Measurements from ENCODE around the gene TRIOBP.

TRIOBP gene

GRCh38 chr22:37664249-37665101, 32.4 kb upstream of the TRIOBP start:
- DNase-seq (ENCODE audit: low read depth), result no peak

GRCh38 chr22:37665487-37665886, 31.4 kb upstream of the TRIOBP start:
- no peak for DNase-seq (ENCODE audit: low read depth)

GRCh38 chr22:37669586-37669985, 27.3 kb upstream of the TRIOBP start:
- DNase-seq (ENCODE audit: low read depth), result no peak

GRCh38 chr22:37672206-37672919, 24.5 kb upstream of the TRIOBP start:
- peak; percentile 20 for DNase-seq (ENCODE audit: low read depth)

DNA sequence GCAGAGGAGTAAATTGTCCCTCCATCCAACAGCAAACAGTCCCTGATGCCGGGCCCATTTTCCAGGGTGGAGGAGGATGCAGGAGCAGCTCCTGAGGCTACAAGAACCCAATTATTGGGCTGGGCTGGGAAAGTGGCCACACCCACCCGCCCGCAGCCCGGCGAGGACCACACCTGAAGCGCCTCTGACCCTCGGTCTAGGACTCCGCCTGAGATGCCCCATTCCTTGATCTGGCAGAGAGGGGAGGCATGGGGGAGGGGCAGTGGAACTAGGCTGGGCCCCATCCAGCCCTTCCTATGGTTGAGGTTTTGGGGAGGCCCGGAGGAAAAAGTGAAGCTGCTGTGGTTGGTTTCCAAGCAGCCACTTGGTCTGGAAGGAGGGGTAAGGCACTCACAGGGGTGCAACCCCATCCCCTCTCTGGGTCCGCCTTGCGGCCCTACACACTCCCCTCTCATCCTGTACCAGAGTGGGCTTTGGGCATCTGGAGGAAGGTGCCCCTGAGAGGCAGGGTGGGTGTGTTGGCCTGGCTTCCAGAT, 23.9 kb upstream of the TRIOBP start:
- no peak for DNase-seq (ENCODE audit: low read depth)

DNA sequence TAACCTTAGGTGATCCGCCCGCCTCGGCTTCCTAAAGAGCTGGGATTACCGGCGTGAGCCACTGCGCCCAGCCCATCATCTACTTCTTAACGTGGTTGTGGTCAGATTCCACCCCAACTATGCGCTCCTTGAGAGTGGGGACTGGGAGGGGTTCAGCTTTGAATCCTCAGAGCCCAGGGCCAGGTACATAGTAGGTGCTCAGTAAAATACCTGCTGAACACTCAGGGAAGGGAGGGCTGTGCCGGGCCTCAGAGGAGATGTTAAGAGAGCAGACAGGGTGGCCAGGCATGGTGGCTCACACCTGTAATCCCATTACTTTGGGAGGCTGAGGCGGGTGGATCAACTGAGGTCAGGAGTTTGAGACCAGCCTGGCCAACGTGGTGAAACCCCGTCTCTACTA, 22.6 kb upstream of the TRIOBP start:
- DNase-seq (ENCODE audit: low read depth), result no peak

- peak; percentile 50 for DNase-seq (ENCODE audit: low read depth)
Measured at GRCh38 chr22:37674951-37675929, 21.6 kb upstream of the TRIOBP start, which contains the start of gene LGALS1. Gene LGALS1, plus strand, starts transcription at chr22:37675636. Its CDS starts 67 bp downstream, at chr22:37675703.

DNA sequence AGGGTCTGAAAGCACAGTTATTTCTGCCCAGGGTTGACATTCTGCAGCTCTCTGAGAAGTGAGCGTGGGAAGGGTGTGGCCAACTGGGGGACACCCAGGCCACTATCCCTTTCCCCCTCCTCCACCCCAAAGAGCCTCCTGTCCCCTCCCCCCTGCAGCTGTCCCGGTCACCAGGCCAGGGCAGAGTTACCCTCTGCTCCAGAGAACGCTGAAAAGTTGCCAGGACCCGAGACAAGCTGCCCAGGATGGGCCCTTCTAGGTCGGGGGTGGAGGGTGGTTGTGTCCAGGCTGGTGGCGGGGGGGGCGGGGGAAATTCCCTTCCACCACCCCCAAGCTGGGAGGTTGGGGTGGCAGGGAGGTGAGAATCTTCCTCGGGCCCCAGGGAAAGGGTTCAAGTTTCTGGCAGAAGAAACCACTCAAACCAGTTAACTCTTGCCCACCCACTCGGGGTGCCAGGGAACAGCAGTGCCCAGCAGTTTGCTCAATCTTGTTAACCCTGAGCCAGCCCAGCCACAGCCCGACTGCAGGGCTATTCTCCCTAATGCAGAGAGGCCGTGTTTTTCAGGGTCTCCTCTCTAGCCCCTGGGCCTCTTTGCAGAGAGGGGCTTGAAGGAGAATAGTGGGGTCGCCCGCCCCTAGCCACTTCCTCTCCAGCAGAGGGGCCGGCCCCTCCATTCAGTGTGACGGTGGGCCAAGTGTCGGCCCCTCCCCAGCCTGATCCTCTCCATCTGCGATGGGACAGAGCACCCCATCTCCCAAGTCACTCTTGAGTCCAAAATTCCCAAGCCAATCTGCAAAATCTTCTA, 20.7 kb upstream of the TRIOBP start:
- DNase-seq (ENCODE audit: low read depth), result no peak

- peak; percentile 91 for DNase-seq (ENCODE audit: low read depth)
Measured at GRCh38 chr22:37676736-37677492, 19.9 kb upstream of the TRIOBP start.

DNA sequence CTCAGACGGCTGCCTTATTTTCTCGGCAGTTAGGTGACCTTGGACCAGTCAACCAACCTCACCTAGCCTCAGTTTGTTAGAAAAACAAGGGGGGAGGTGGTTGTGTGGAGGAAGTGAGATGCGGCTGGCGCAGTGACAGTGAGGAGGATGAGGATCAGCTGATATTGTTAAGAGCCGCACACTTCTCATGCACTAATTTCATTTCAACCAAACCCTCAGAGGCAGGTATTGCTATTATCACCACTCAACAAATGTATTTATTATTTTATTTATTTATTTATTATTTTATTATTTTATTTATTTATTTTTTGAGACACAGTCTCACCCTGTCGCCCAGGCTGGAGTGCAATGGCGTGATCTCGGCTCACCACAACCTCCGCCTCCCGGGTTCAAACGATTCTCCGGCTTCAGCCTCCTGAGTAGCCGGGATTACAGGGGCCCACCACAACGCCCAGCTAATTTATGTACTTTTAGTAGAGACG, 19.3 kb upstream of the TRIOBP start:
- DNase-seq (ENCODE audit: low read depth), result no peak

GRCh38 chr22:37678372-37678771, 18.5 kb upstream of the TRIOBP start:
- DNase-seq (ENCODE audit: low read depth), result no peak

DNA sequence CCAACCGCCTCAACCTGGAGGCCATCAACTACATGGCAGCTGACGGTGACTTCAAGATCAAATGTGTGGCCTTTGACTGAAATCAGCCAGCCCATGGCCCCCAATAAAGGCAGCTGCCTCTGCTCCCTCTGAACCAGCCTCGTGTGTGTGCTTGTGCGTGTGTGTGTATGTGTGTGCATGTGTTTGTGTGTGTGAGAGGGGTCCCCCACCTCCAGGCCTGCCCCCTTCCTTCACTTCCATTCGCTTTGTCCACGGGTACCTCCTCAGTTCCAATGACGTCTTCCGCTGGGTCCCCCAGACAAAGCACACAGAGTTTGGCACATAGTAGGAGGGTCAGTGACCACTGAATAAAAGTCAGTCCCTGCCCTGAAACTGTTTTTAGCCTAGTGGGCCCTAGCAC, 17.2 kb upstream of the TRIOBP start:
- no peak for DNase-seq (ENCODE audit: low read depth)

- DNase-seq (ENCODE audit: low read depth), result no peak
Measured at GRCh38 chr22:37680191-37680851, 16.5 kb upstream of the TRIOBP start.

DNA sequence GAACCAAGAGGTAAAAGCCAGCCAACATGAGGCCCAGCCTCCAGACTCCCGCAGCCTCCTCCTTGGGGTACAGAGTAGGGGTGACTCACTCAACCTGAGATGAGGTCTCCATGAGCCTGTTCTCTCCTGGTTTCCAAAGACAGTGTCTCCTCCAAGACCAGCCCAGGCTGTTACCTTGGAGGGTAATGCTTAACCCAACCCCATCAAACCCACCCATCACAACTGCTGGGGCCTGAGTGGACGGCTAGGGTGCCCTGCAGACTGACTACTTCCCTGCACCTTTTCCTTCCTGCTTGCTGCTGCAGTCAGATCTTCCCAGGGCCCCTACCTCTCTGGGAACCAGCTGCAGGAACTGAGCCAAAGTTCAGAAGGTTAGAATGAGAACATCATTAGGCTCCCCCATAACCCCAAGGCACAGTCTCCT, 15.8 kb upstream of the TRIOBP start:
- DNase-seq (ENCODE audit: low read depth), result no peak

DNA sequence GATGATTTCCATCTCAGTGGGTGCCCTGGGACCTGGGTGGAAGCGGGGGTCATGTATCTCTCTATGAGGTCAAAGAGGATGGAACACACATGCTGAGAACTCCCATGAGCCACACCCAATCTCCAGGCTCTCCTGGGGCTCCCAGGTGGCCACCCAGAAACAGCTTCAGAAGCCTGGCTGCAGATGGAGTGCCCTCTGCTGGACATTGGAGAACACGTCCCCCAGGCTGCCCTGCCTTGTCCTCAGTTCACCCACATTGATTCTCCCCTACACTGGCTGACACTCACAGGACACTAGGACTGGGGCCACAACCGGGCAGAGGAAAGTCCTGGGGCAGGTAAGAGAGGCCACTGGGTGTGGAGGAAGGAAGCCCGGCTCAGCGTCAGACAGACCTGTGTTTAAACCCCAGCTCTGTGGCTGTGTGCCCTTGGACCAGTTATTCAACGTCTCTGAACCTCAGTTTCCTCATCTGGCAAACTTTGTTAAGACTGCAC, 15.2 kb upstream of the TRIOBP start:
- DNase-seq (ENCODE audit: low read depth), result peak; percentile 43

DNA sequence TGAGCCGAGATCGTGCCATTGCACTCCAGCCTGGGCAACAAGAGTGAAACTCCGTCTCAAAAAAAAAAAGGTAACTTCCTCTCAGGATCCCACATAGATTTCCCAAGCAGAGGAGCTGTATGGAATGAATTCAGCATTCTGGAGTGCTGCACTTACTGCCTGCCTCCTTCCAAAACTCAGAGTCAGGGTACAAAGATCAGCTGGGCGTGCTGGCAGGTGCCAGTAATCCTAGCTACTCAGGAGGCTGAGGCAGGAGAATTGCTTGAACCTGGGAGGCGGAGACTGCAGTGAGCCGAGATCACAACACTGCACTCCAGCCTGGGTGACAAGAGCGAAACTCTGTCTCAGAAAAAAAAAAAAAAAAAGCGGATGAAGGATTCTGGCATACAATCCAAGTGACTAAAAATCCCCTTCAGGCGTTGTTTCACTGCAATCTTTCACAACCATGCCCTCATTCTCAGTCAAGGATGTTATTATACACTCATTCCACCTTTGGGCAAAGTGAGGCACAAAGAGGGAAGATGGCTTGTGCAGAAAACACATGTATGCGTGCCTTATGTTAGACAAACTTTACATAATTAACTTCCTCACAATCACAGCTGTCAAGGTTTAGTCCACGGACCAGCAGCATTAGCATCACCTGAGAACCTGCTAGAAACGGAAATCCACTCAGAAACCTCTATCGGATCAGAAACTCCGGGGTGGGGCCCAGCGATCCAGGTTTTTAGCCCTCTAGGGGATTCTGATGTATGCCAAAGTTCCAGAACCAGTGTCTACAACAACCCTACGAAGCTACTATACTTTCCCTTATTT, 11.8 kb upstream of the TRIOBP start:
- DNase-seq (ENCODE audit: low read depth), result no peak

GRCh38 chr22:37686002-37686982, 10.6 kb upstream of the TRIOBP start, which contains the start of gene NOL12:
Gene NOL12, plus strand, starts transcription at chr22:37686343. Its CDS starts 50 bp downstream, at chr22:37686393.
- peak; percentile 55 for DNase-seq (ENCODE audit: low read depth)
